BLaER1 treated with 17β-estradiol and CSF1 and Interleukin-3, amounts not matched to agents 10 nM and 100 nM (cell line): ENCODE results near the gene HNF1A.
A peak's percentile ranks its signal among the peaks of the same experiment; 100 is the strongest.

Source experiments
- H3K27ac ChIP-seq, 11 experiments: shearing (Covaris generic); formaldehyde crosslinking; 2 replicates each; pipeline ENCODE4 v1.8.1; 2022
- H3K27me3 ChIP-seq, 11 experiments: shearing (Covaris generic); formaldehyde crosslinking; 2 replicates each; pipeline ENCODE4 v1.8.1; 2022
- H3K36me3 ChIP-seq, 11 experiments: shearing (Covaris generic); formaldehyde crosslinking; 2 replicates each; pipeline ENCODE4 v1.8.1; 2022
- H3K4me1 ChIP-seq, 10 experiments: shearing (Covaris generic); formaldehyde crosslinking; 2 replicates each; pipeline ENCODE4 v1.8.1; 2022
- H3K4me2 ChIP-seq, 11 experiments: shearing (Covaris generic); formaldehyde crosslinking; 2 replicates each; pipeline ENCODE4 v1.8.1; 2022
- H3K4me3 ChIP-seq, 10 experiments: shearing (Covaris generic); formaldehyde crosslinking; 2 replicates each; pipeline ENCODE4 v1.8.1; 2022
- H3K9ac ChIP-seq, 11 experiments: shearing (Covaris generic); formaldehyde crosslinking; 2 replicates each; pipeline ENCODE4 v1.8.1; 2022
- H3K9me3 ChIP-seq, 11 experiments: shearing (Covaris generic); formaldehyde crosslinking; replicated peaks in 1 of 11; 2 replicates each; pipeline ENCODE4 v1.8.1; 2022
- H4K20me1 ChIP-seq, 11 experiments: shearing (Covaris generic); formaldehyde crosslinking; 2 replicates each; pipeline ENCODE4 v1.8.1; 2022
- Cebpa-rat ChIP-seq, 11 experiments: shearing (Covaris generic); IDR thresholded peaks; 2 replicates each; pipeline ENCODE4 v1.8.1; 2022

HNF1A gene, protein sequence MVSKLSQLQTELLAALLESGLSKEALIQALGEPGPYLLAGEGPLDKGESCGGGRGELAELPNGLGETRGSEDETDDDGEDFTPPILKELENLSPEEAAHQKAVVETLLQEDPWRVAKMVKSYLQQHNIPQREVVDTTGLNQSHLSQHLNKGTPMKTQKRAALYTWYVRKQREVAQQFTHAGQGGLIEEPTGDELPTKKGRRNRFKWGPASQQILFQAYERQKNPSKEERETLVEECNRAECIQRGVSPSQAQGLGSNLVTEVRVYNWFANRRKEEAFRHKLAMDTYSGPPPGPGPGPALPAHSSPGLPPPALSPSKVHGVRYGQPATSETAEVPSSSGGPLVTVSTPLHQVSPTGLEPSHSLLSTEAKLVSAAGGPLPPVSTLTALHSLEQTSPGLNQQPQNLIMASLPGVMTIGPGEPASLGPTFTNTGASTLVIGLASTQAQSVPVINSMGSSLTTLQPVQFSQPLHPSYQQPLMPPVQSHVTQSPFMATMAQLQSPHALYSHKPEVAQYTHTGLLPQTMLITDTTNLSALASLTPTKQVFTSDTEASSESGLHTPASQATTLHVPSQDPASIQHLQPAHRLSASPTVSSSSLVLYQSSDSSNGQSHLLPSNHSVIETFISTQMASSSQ

GRCh38 chr12:120978296-120979219 lies at the start of gene HNF1A:
Gene HNF1A (plus strand): TSS chr12:120978543. CDS start chr12:120978769, 226 bp downstream.
- no peak within 1 kb of the TSS for H3K4me3 ChIP-seq
- no peak within 1 kb of the TSS for H3K9ac ChIP-seq
- no peaks in the 10 kb centered on the region for H4K20me1 ChIP-seq
- no peaks in the 10 kb centered on the region for H3K27me3 ChIP-seq
- TF ChIP-seq Cebpa-rat (IDR thresholded peaks at IDR 0.05), result no peak
- H3K4me2 ChIP-seq, result no peak within 1 kb of the TSS
- no peaks in the 10 kb centered on the region for H3K9me3 ChIP-seq
- H3K4me1 ChIP-seq, result no peaks in the 10 kb centered on the region
- H3K36me3 ChIP-seq, result no peaks in the 10 kb centered on the region
- H3K27ac ChIP-seq, result no peak within 1 kb of the TSS

DNA sequence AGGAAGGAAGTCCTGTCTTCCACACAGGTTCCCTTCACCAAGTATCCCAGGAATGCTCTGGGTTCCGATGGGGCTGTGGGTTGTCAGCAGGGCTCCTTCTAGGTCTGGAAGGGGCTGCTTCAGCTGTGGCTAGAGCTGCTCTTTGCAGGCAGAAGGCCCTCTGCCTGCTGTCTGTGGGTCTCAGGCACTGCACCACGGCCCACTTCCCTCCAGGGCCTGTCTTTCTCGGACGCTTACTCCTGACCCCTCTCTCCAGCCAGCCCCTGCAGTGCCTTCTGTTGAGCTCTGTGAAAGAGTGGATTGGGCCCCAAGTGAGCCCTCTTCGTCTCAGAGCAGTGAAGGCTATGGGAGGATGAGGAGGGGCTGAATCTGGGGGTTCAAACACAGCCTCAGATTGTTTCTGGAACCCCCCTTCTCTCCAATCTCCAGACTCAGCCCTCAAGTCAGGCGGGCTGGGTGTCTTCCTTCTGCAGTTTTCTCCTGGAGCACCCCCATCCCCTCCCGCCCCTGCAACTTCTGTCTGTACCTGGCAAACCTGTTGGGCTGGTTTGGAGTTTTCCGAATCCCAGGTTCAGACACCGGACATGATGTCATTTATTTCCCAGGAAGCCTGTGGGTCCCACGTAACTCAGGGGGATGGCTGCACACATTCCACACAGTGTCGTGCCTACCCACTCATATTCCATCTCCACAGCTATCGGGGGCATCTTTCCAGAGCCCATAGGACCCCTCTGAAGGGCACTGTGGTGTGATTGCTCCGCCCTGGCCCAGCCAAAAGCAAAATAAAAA lies 49.3 kb upstream of the HNF1A start:
- Histone ChIP-seq H3K4me2 (no peak overlapping the region), H3K4me1 (peaks cover 0 to 11% (median 0%) of the 10 kb centered on the region in 10 experiments; a peak in 6 of 20 replicates), H3K27me3 (no peaks in the 10 kb centered on the region), H3K9me3 (peaks cover 0 to 11% (median 0%) of the 10 kb centered on the region in 11 experiments; a peak in 5 of 22 replicates), H3K36me3 (no peaks in the 10 kb centered on the region), H3K9ac (no peak overlapping the region), H3K27ac (no peak overlapping the region), H4K20me1 (no peaks in the 10 kb centered on the region), H3K4me3 (no peak overlapping the region)
- no peak for TF ChIP-seq Cebpa-rat (IDR thresholded peaks at IDR 0.05)

- H3K9ac ChIP-seq, result no peak overlapping the region
- H3K4me2 ChIP-seq, result no peak overlapping the region
Measured at GRCh38 chr12:120930032-120930431, 48.3 kb upstream of the HNF1A start.

GRCh38 chr12:120932058-120932457 lies 46.3 kb upstream of the HNF1A start:
- Histone ChIP-seq H3K9me3 (no peaks in the 10 kb centered on the region), H3K9ac (no peak overlapping the region), H3K4me3 (no peak overlapping the region), H3K4me1 (peaks cover 0 to 41% (median 15%) of the 10 kb centered on the region in 10 experiments; a peak in 12 of 20 replicates), H3K36me3 (no peaks in the 10 kb centered on the region), H3K27me3 (no peaks in the 10 kb centered on the region), H3K27ac (no peak overlapping the region), H4K20me1 (no peaks in the 10 kb centered on the region), H3K4me2 (no peak overlapping the region)
- no peak for TF ChIP-seq Cebpa-rat (IDR thresholded peaks at IDR 0.05)

More at GRCh38 chr12:120930032-120930431, 48.3 kb upstream of the HNF1A start:
- TF ChIP-seq Cebpa-rat (IDR thresholded peaks at IDR 0.05), result no peak
- Histone ChIP-seq H3K27ac (no peak overlapping the region), H3K4me3 (no peak overlapping the region), H3K36me3 (no peaks in the 10 kb centered on the region), H3K27me3 (no peaks in the 10 kb centered on the region), H3K9me3 (peaks cover 0 to 11% (median 0%) of the 10 kb centered on the region in 11 experiments; a peak in 5 of 22 replicates), H3K4me1 (peaks cover 0 to 20% (median 0%) of the 10 kb centered on the region in 10 experiments; a peak in 7 of 20 replicates), H4K20me1 (no peaks in the 10 kb centered on the region)

GRCh38 chr12:120932956-120933526 lies 45.3 kb upstream of the HNF1A start:
- no peak for TF ChIP-seq Cebpa-rat (IDR thresholded peaks at IDR 0.05)
- Histone ChIP-seq H3K4me3 (no peak overlapping the region), H3K4me1 (peaks cover 0 to 50% (median 25%) of the 10 kb centered on the region in 10 experiments; a peak in 12 of 20 replicates), H3K9ac (no peak overlapping the region), H4K20me1 (no peaks in the 10 kb centered on the region), H3K27ac (no peak overlapping the region; a peak in 1 of 22 replicates), H3K4me2 (peak overlapping the region in 3 of 11 experiments; percentile 15 to 80 (median 77); a peak in 4 of 22 replicates), H3K36me3 (no peaks in the 10 kb centered on the region), H3K27me3 (no peaks in the 10 kb centered on the region), H3K9me3 (no peaks in the 10 kb centered on the region)

GRCh38 chr12:120933786-120934185 lies 44.6 kb upstream of the HNF1A start:
- no peaks in the 10 kb centered on the region for H3K9me3 ChIP-seq
- peaks cover 0 to 58% (median 31%) of the 10 kb centered on the region in 10 experiments; a peak in 12 of 20 replicates for H3K4me1 ChIP-seq
- H3K4me2 ChIP-seq, result peak overlapping the region in 5 of 11 experiments; percentile 4 to 80 (median 15); a peak in 6 of 22 replicates
- no peak for TF ChIP-seq Cebpa-rat (IDR thresholded peaks at IDR 0.05)
- no peak overlapping the region; a peak in 1 of 22 replicates for H3K27ac ChIP-seq
- no peak overlapping the region for H3K4me3 ChIP-seq
- H4K20me1 ChIP-seq, result no peaks in the 10 kb centered on the region
- H3K36me3 ChIP-seq, result no peaks in the 10 kb centered on the region
- no peaks in the 10 kb centered on the region for H3K27me3 ChIP-seq
- no peak overlapping the region for H3K9ac ChIP-seq

- peaks cover 0 to under 1% (median 0%) of the 10 kb centered on the region in 11 experiments; a peak in 1 of 22 replicates for H3K9me3 ChIP-seq
- no peaks in the 10 kb centered on the region for H4K20me1 ChIP-seq
- H3K4me3 ChIP-seq, result no peak overlapping the region
- no peaks in the 10 kb centered on the region for H3K36me3 ChIP-seq
- peak overlapping the region in 4 of 11 experiments; percentile 20 to 47 (median 36); a peak in 3 of 22 replicates for H3K27ac ChIP-seq
- peaks cover 3 to 82% (median 55%) of the 10 kb centered on the region in 10 experiments; a peak in 18 of 20 replicates for H3K4me1 ChIP-seq
- TF ChIP-seq Cebpa-rat (IDR thresholded peaks at IDR 0.05), result no peak
- 0 out of 22 replicates have a peak overlapping the region, but pooled peaks of 1 of the 11 experiments have one; percentile 33 for H3K9ac ChIP-seq
- H3K27me3 ChIP-seq, result no peaks in the 10 kb centered on the region
- peak overlapping the region in 8 of 11 experiments; percentile 15 to 80 (median 67); a peak in 15 of 22 replicates for H3K4me2 ChIP-seq
Measured at GRCh38 chr12:120936197-120936596, 42.1 kb upstream of the HNF1A start.
